H54 (cell line): ENCODE data around the gene ASAP2.

ENCODE experiments used
- DNase-seq: peaks from one replicate; pipeline ENCODE4 v3.0.0; 2011; ENCODE audit warnings: low spot score, mixed read lengths; ENCODE audit not compliant: insufficient read length
- FAIRE-seq: peaks from 3 replicates; lab custom pipeline; 2011; peaks lifted over from hg19 to GRCh38; lab: Jason Lieb, UNC
- POLR2A ChIP-seq: IDR thresholded peaks from 2 replicates; pipeline ENCODE4 v1.6.1; 2011; ENCODE audit warnings: low read depth, mild to moderate bottlenecking, low read length

ASAP2 gene

GRCh38 chr2:9360701-9361100 lies 154.1 kb downstream of the ASAP2 start:
- no peak for TF ChIP-seq POLR2A
- FAIRE-seq (no peak), DNase-seq (no peak)

GRCh38 chr2:9364373-9364772 lies 157.8 kb downstream of the ASAP2 start:
- DNase-seq (no peak), FAIRE-seq (no peak)
- no peak for TF ChIP-seq POLR2A

- DNase-seq (no peak), FAIRE-seq (no peak)
- TF ChIP-seq POLR2A, result no peak
These were observed 158.3 kb downstream of the ASAP2 start for GRCh38 chr2:9364791-9365497.

- no peak for TF ChIP-seq POLR2A
- FAIRE-seq, result no peak
These were observed 158.9 kb downstream of the ASAP2 start for GRCh38 chr2:9365498-9366019.

GRCh38 chr2:9366026-9366425 lies 159.4 kb downstream of the ASAP2 start:
- DNase-seq, result no peak
- no peak for FAIRE-seq
- no peak for TF ChIP-seq POLR2A

More at GRCh38 chr2:9365498-9366019, 158.9 kb downstream of the ASAP2 start:
- DNase-seq, result no peak

GRCh38 chr2:9370746-9371145 lies 164.1 kb downstream of the ASAP2 start:
- DNase-seq (no peak), FAIRE-seq (no peak)
- TF ChIP-seq POLR2A, result no peak

- DNase-seq, result no peak
- no peak for FAIRE-seq
- TF ChIP-seq POLR2A, result no peak
These were observed 166.4 kb downstream of the ASAP2 start for GRCh38 chr2:9373047-9373446.

- DNase-seq (no peak), FAIRE-seq (no peak)
- no peak for TF ChIP-seq POLR2A
These were observed 166.9 kb downstream of the ASAP2 start for GRCh38 chr2:9373476-9373875.

GRCh38 chr2:9374071-9374730 lies 167.6 kb downstream of the ASAP2 start:
- FAIRE-seq, result no peak
- TF ChIP-seq POLR2A, result no peak
- no peak for DNase-seq

GRCh38 chr2:9375857-9376428 lies 169.3 kb downstream of the ASAP2 start:
- FAIRE-seq (no peak), DNase-seq (no peak)
- TF ChIP-seq POLR2A, result no peak

GRCh38 chr2:9377461-9378097 lies 171.0 kb downstream of the ASAP2 start:
- no peak for TF ChIP-seq POLR2A
- FAIRE-seq (no peak), DNase-seq (no peak)

GRCh38 chr2:9378433-9379390 lies 172.1 kb downstream of the ASAP2 start:
- DNase-seq, result peak; percentile 84
- peak; percentile 67 for FAIRE-seq
- no peak for TF ChIP-seq POLR2A

- DNase-seq (no peak), FAIRE-seq (no peak)
- no peak for TF ChIP-seq POLR2A
These were observed 172.8 kb downstream of the ASAP2 start for GRCh38 chr2:9379391-9379755.
